WTC11 (cell line): ENCODE data around the gene PHYHD1. TPM values are rescaled to one million over a fixed set of nuclear protein-coding genes. Genes with fewer than 3 reads are reported as not detected.
A peak's percentile ranks its signal among the peaks of the same experiment; 100 is the strongest.

Experiments used
- ATAC-seq: fragments of 200-7000 bp; cut with Tn5 transposase; 2 replicates; pipeline ENCODE4 v1.10.0; 2021; ENCODE audit warnings: mild to moderate bottlenecking, moderate library complexity
- CTCF ChIA-PET: fragments of 300-600 bp; sonication (Branson Sonifier 250); formaldehyde crosslinking; loops from one replicate; lab custom pipeline; 2021; ENCODE audit warnings: antibody characterized with exemption; lab: Charles Lee
- POLR2A ChIA-PET: fragments of 350-600 bp; sonication (Branson Sonifier 250); formaldehyde crosslinking; loops from one replicate; lab custom pipeline; 2021; ENCODE audit warnings: antibody characterized with exemption; lab: Charles Lee
- DNase-seq: peaks from one replicate; pipeline ENCODE4 v3.0.0; 2021; ENCODE audit warnings: low spot score
- H3K27ac Mint-ChIP-seq: 2 replicates; pipeline ENCODE4 v1.8.0; 2021; ENCODE audit warnings: mixed read lengths
- H3K27me3 Mint-ChIP-seq: 2 replicates; pipeline ENCODE4 v1.8.0; 2021; ENCODE audit warnings: low read depth, mild to moderate bottlenecking, moderate library complexity, mixed read lengths
- H3K36me3 Mint-ChIP-seq: 2 replicates; pipeline ENCODE4 v1.8.0; 2021; ENCODE audit warnings: mixed read lengths
- H3K4me1 Mint-ChIP-seq: 2 replicates; pipeline ENCODE4 v1.8.0; 2022; ENCODE audit warnings: mixed read lengths
- H3K4me3 Mint-ChIP-seq: 2 replicates; pipeline ENCODE4 v1.8.0; 2021; ENCODE audit warnings: mild to moderate bottlenecking, moderate library complexity, mixed read lengths
- H3K9me3 Mint-ChIP-seq: 2 replicates; pipeline ENCODE4 v1.8.0; 2021; ENCODE audit warnings: mixed read lengths
- ATF1 ChIP-seq: sonication (generic); formaldehyde crosslinking; IDR thresholded peaks from 2 replicates; pipeline ENCODE4 v1.8.1; 2023; ENCODE audit warnings: mild to moderate bottlenecking, moderate library complexity, missing genetic modification reagents
- CREM ChIP-seq: sonication (generic); formaldehyde crosslinking; IDR thresholded peaks from 2 replicates; pipeline ENCODE4 v1.8.1; 2022; ENCODE audit warnings: mild to moderate bottlenecking, missing genetic modification reagents, moderate library complexity
- EMX1 ChIP-seq: fragments of 250-450 bp; sonication (Bioruptor Pico); IDR thresholded peaks from 2 replicates; pipeline ENCODE4 v1.8.0; 2021; ENCODE audit warnings: mild to moderate bottlenecking
- ETV6 ChIP-seq: sonication (generic); formaldehyde crosslinking; IDR thresholded peaks from 2 replicates; pipeline ENCODE4 v1.8.1; 2022; ENCODE audit warnings: mild to moderate bottlenecking, missing genetic modification reagents
- HMGA2 ChIP-seq: fragments of 250-450 bp; sonication (Bioruptor Pico); IDR thresholded peaks from 2 replicates; pipeline ENCODE4 v1.4.0; 2021; ENCODE audit warnings: mild to moderate bottlenecking, moderate library complexity
- JUN ChIP-seq: sonication (generic); formaldehyde crosslinking; IDR thresholded peaks from 2 replicates; pipeline ENCODE4 v1.8.0; 2023; ENCODE audit warnings: mild to moderate bottlenecking, missing genetic modification reagents
- NFYB ChIP-seq: sonication (generic); formaldehyde crosslinking; conservative IDR thresholded peaks from 2 replicates; pipeline ENCODE4 v1.8.0; 2022; ENCODE audit warnings: low read depth, missing genetic modification reagents
- RORB ChIP-seq: fragments of 250-450 bp; sonication (Bioruptor Pico); IDR thresholded peaks from 2 replicates; pipeline ENCODE4 v1.9.0; 2021; ENCODE audit warnings: mild to moderate bottlenecking
- TEAD4 ChIP-seq: sonication (generic); formaldehyde crosslinking; IDR thresholded peaks from 2 replicates; pipeline ENCODE4 v1.8.0; 2022; ENCODE audit warnings: mild to moderate bottlenecking, missing genetic modification reagents
- total RNA-seq: library from RNA; stranded (reverse); gene quantifications from 3 replicates; pipeline ENCODE4 v1.2.3, GENCODE V29; 2021
- TF ChIP-seq, protein P1 (sequence below): fragments of 250-450 bp; sonication (Bioruptor Pico); IDR thresholded peaks from 2 replicates; pipeline ENCODE4 v2.1.2; 2022; ENCODE audit warnings: mild to moderate bottlenecking, moderate library complexity
- TF ChIP-seq, protein P2 (sequence below): fragments of 250-450 bp; sonication (Bioruptor Pico); IDR thresholded peaks from 2 replicates; pipeline ENCODE4 v1.9.0; 2021; ENCODE audit warnings: moderate library complexity, mild to moderate bottlenecking, inconsistent platforms, borderline replicate concordance
- TF ChIP-seq, protein P3 (sequence below): sonication (generic); formaldehyde crosslinking; IDR thresholded peaks from 2 replicates; pipeline ENCODE4 v1.8.0; 2022; ENCODE audit warnings: mild to moderate bottlenecking, missing genetic modification reagents
- TF ChIP-seq, protein P4 (sequence below): sonication (generic); formaldehyde crosslinking; IDR thresholded peaks from 2 replicates; pipeline ENCODE4 v1.8.0; 2022; ENCODE audit warnings: missing genetic modification reagents
- TF ChIP-seq, protein P5 (sequence below): sonication (generic); formaldehyde crosslinking; IDR thresholded peaks from 2 replicates; pipeline ENCODE4 v1.8.0; 2022; ENCODE audit warnings: mild to moderate bottlenecking, missing genetic modification reagents
- TF ChIP-seq, protein P6 (sequence below): sonication (generic); formaldehyde crosslinking; IDR thresholded peaks from 2 replicates; pipeline ENCODE4 v1.8.1; 2023; ENCODE audit warnings: mild to moderate bottlenecking, missing genetic modification reagents, moderate library complexity

The PHYHD1 gene
- total RNA-seq, 1 experiment from 2014 or later, result 14.6 TPM

DNA sequence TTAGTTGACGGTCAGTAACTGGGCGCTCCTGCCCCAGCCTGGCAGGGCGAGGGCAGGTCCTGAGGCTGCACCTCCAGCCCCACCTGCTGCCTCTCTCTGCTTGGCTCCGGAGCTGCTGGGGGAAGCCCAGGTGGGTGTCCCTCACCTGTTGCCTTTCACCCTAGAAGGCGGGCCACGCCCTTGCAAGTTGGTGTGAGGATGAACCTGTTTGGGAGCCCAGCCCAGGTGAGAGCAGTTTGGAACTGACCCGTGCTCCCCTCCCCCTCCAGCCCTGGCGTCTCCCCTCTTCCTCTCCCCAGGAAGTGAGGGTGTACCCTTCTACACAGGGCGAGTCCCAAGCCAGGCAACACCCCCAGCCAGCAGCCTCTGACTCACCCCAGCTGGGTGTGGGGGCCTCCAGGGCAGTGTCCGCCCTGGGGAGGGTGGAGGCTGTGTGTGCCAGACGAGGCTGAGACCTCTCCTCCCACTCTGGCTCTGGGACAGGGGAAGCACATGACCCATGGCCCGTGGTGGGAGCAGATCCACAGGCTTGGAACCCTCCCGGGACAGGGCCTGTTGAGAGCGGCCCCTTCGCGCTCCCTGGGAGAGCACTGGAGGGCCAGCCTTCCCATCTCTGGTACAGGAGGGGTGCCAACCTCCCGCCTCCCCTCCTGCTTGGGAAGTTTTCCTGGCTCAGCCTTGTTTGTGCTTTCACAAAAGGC is 28.4 kb upstream of the PHYHD1 start:
- CTCF ChIA-PET, result no interaction called here
- no peaks in the 10 kb centered on the region for H3K27me3 Mint-ChIP-seq
- ATAC-seq, result no peak
- peaks cover 24% of the 10 kb centered on the region for H3K36me3 Mint-ChIP-seq
- H3K9me3 Mint-ChIP-seq, result no peaks in the 10 kb centered on the region
- DNase-seq, result no peak
- TF ChIP-seq RORB (CRISPR knock-in tag), result no peak
- no peak for TF ChIP-seq HMGA2
- TF ChIP-seq, protein P1, sequence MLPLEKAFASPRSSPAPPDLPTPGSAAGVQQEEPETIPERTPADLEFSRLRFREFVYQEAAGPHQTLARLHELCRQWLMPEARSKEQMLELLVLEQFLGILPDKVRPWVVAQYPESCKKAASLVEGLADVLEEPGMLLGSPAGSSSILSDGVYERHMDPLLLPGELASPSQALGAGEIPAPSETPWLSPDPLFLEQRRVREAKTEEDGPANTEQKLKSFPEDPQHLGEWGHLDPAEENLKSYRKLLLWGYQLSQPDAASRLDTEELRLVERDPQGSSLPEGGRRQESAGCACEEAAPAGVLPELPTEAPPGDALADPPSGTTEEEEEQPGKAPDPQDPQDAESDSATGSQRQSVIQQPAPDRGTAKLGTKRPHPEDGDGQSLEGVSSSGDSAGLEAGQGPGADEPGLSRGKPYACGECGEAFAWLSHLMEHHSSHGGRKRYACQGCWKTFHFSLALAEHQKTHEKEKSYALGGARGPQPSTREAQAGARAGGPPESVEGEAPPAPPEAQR, result no peak
- TF ChIP-seq EMX1 (CRISPR knock-in tag), result no peak
- TF ChIP-seq, protein P2, sequence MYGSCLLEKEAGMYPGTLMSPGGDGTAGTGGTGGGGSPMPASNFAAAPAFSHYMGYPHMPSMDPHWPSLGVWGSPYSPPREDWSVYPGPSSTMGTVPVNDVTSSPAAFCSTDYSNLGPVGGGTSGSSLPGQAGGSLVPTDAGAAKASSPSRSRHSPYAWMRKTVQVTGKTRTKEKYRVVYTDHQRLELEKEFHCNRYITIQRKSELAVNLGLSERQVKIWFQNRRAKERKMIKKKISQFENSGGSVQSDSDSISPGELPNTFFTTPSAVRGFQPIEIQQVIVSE (CRISPR knock-in tag), result no peak
- TF ChIP-seq CREM (CRISPR knock-in tag), result no peak
- no peak for TF ChIP-seq ETV6 (CRISPR knock-in tag)
- TF ChIP-seq NFYB (CRISPR knock-in tag), result no peak
- TF ChIP-seq, protein P3, sequence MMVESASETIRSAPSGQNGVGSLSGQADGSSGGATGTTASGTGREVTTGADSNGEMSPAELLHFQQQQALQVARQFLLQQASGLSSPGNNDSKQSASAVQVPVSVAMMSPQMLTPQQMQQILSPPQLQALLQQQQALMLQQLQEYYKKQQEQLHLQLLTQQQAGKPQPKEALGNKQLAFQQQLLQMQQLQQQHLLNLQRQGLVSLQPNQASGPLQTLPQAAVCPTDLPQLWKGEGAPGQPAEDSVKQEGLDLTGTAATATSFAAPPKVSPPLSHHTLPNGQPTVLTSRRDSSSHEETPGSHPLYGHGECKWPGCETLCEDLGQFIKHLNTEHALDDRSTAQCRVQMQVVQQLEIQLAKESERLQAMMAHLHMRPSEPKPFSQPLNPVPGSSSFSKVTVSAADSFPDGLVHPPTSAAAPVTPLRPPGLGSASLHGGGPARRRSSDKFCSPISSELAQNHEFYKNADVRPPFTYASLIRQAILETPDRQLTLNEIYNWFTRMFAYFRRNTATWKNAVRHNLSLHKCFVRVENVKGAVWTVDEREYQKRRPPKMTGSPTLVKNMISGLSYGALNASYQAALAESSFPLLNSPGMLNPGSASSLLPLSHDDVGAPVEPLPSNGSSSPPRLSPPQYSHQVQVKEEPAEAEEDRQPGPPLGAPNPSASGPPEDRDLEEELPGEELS (CRISPR knock-in tag), result no peak
- TF ChIP-seq, protein P4, sequence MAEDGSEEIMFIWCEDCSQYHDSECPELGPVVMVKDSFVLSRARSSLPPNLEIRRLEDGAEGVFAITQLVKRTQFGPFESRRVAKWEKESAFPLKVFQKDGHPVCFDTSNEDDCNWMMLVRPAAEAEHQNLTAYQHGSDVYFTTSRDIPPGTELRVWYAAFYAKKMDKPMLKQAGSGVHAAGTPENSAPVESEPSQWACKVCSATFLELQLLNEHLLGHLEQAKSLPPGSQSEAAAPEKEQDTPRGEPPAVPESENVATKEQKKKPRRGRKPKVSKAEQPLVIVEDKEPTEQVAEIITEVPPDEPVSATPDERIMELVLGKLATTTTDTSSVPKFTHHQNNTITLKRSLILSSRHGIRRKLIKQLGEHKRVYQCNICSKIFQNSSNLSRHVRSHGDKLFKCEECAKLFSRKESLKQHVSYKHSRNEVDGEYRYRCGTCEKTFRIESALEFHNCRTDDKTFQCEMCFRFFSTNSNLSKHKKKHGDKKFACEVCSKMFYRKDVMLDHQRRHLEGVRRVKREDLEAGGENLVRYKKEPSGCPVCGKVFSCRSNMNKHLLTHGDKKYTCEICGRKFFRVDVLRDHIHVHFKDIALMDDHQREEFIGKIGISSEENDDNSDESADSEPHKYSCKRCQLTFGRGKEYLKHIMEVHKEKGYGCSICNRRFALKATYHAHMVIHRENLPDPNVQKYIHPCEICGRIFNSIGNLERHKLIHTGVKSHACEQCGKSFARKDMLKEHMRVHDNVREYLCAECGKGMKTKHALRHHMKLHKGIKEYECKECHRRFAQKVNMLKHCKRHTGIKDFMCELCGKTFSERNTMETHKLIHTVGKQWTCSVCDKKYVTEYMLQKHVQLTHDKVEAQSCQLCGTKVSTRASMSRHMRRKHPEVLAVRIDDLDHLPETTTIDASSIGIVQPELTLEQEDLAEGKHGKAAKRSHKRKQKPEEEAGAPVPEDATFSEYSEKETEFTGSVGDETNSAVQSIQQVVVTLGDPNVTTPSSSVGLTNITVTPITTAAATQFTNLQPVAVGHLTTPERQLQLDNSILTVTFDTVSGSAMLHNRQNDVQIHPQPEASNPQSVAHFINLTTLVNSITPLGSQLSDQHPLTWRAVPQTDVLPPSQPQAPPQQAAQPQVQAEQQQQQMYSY (CRISPR knock-in tag), result no peak
- TF ChIP-seq, all 79 proteins: peak for 0
- Mint-ChIP-seq H3K4me3 (no peak overlapping the region), H3K27ac (no peak overlapping the region), H3K4me1 (peaks cover 46% of the 10 kb centered on the region)
- POLR2A ChIA-PET, result no interaction called here

DNA sequence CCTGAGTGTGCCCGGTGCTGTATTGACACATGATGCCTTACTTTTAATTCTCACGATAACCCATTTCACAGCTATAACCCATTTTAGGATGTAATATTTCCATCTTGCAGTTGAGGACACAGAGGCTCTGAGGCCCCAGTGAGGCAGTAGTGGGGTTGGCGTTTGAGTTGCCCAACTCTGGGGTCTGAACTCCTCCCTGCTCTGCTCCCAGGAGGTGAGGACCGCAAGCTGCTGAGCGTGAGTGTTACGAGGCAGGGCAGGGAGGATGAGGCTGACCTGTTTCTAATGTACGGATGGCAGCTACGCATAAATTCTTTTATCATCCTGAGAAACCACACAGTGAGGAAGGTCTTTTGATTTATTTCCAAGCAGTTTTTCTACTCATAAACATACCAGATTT is 27.4 kb upstream of the PHYHD1 start:
- no peak overlapping the region for H3K4me3 Mint-ChIP-seq
- TF ChIP-seq ATF1 (CRISPR knock-in tag), result no peak
- CTCF ChIA-PET, result interaction anchor here (1.2 kb wide), 1 partner anchor 35 kb away, joined by 3 read pairs; no protein-coding TSS in a partner anchor
- POLR2A ChIA-PET, result no interaction called here
- peak overlapping the region; percentile 89 for H3K27ac Mint-ChIP-seq
- no peak for ATAC-seq
- H3K27me3 Mint-ChIP-seq, result no peaks in the 10 kb centered on the region
- H3K9me3 Mint-ChIP-seq, result no peaks in the 10 kb centered on the region
- peaks cover 41% of the 10 kb centered on the region for H3K4me1 Mint-ChIP-seq
- DNase-seq, result no peak
- peaks cover 24% of the 10 kb centered on the region for H3K36me3 Mint-ChIP-seq

DNA sequence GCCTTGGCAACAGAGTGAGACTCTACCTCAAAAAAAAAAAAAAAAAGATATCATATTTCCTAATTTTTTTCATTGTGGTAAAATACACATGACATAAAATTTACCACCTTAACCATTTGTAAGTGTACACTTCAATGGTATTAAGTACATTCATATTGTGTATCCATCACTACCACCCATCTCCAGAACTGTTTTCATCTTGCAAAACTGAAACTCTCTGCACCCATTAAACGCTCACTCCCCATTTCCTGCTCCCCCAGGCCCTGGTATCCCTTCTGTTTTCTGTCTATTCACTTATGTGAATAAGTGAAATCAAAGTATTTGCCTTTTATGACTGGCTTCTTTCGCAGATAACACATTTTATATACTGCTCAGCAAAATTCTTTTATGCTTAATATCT is 26.0 kb upstream of the PHYHD1 start:
- ATAC-seq (no peak), DNase-seq (no peak)
- TF ChIP-seq TEAD4 (CRISPR knock-in tag) (no peak), JUN (CRISPR knock-in tag) (no peak)
- TF ChIP-seq, protein P5, sequence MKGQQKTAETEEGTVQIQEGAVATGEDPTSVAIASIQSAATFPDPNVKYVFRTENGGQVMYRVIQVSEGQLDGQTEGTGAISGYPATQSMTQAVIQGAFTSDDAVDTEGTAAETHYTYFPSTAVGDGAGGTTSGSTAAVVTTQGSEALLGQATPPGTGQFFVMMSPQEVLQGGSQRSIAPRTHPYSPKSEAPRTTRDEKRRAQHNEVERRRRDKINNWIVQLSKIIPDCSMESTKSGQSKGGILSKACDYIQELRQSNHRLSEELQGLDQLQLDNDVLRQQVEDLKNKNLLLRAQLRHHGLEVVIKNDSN (CRISPR knock-in tag), result no peak
- TF ChIP-seq, protein P6, sequence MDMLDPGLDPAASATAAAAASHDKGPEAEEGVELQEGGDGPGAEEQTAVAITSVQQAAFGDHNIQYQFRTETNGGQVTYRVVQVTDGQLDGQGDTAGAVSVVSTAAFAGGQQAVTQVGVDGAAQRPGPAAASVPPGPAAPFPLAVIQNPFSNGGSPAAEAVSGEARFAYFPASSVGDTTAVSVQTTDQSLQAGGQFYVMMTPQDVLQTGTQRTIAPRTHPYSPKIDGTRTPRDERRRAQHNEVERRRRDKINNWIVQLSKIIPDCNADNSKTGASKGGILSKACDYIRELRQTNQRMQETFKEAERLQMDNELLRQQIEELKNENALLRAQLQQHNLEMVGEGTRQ (CRISPR knock-in tag), result no peak
- no peaks in the 10 kb centered on the region for H3K27me3 Mint-ChIP-seq
- peak overlapping the region; percentile 73 for H3K27ac Mint-ChIP-seq
- H3K4me3 Mint-ChIP-seq, result no peak overlapping the region
- CTCF ChIA-PET, result interaction anchor here (1.1 to 1.3 kb wide), 2 partner anchors 33 to 43 kb away, joined by 6 to 13 read pairs; no protein-coding TSS in a partner anchor
- H3K4me1 Mint-ChIP-seq, result peaks cover 39% of the 10 kb centered on the region
- no peaks in the 10 kb centered on the region for H3K9me3 Mint-ChIP-seq
- H3K36me3 Mint-ChIP-seq, result peaks cover 27% of the 10 kb centered on the region
- POLR2A ChIA-PET, result interaction anchor here (0.8 to 1.0 kb wide), 2 partner anchors 18 to 34 kb away, joined by 3 read pairs; no protein-coding TSS in a partner anchor
